Hepatocyte (in vitro differentiated cells): ENCODE data around the gene IQGAP2. TPM values are rescaled to one million over a fixed set of nuclear protein-coding genes. Genes with fewer than 3 reads are reported as not detected.

Experiments used
- DNase-seq: peaks from one replicate; pipeline ENCODE4 v3.0.0-alpha.2; 2016; ENCODE audit warnings: low spot score
- H2AFZ ChIP-seq: fragments of 200-600 bp; sonication (generic); 2 replicates; pipeline ENCODE4 v1.6.0; 2016; ENCODE audit warnings: antibody characterized with exemption, mild to moderate bottlenecking
- H3K27ac ChIP-seq: fragments of 200-600 bp; sonication (generic); 2 replicates; pipeline ENCODE4 v1.5.1; 2016; ENCODE audit warnings: mild to moderate bottlenecking
- H3K27me3 ChIP-seq: fragments of 200-600 bp; sonication (generic); 2 replicates; pipeline ENCODE4 v1.6.1; 2016
- H3K36me3 ChIP-seq: fragments of 200-600 bp; sonication (generic); replicated peaks from 2 replicates; pipeline ENCODE4 v1.5.1; 2016; ENCODE audit warnings: low read depth; ENCODE audit not compliant: insufficient read depth
- H3K4me1 ChIP-seq: fragments of 200-600 bp; sonication (generic); 2 replicates; pipeline ENCODE4 v1.5.1; 2016; ENCODE audit warnings: mild to moderate bottlenecking, moderate library complexity; ENCODE audit not compliant: insufficient read depth
- H3K4me2 ChIP-seq: fragments of 200-600 bp; sonication (generic); 2 replicates; pipeline ENCODE4 v1.6.0; 2016
- H3K4me3 ChIP-seq: fragments of 200-600 bp; sonication (generic); 2 replicates; pipeline ENCODE4 v1.5.1; 2016; ENCODE audit warnings: mild to moderate bottlenecking
- H3K79me2 ChIP-seq: fragments of 200-600 bp; sonication (generic); 2 replicates; pipeline ENCODE4 v1.6.0; 2017; ENCODE audit warnings: mild to moderate bottlenecking
- H3K9me2 ChIP-seq: fragments of 200-600 bp; sonication (generic); replicated peaks from 2 replicates; pipeline ENCODE4 v1.6.0; 2017; ENCODE audit warnings: mild to moderate bottlenecking; ENCODE audit not compliant: insufficient read depth
- H3K9me3 ChIP-seq: fragments of 200-600 bp; sonication (generic); 2 replicates; pipeline ENCODE4 v1.5.1; 2016; ENCODE audit warnings: low read depth, mild to moderate bottlenecking
- H4K20me1 ChIP-seq: fragments of 200-600 bp; sonication (generic); 2 replicates; pipeline ENCODE4 v1.6.0; 2016; ENCODE audit warnings: mild to moderate bottlenecking; ENCODE audit not compliant: insufficient read depth, poor library complexity, severe bottlenecking
- CTCF ChIP-seq: fragments of 200-600 bp; sonication (generic); IDR thresholded peaks from 2 replicates; pipeline ENCODE4 v1.5.1; 2016; ENCODE audit warnings: antibody characterized with exemption, mild to moderate bottlenecking; ENCODE audit not compliant: poor library complexity
- EZH2 ChIP-seq: fragments of 200-600 bp; sonication (generic); IDR thresholded peaks from 2 replicates; pipeline ENCODE4 v1.6.1; 2016; ENCODE audit warnings: antibody characterized with exemption, mild to moderate bottlenecking, borderline replicate concordance
- EZH2phosphoT487 ChIP-seq: fragments of 200-600 bp; sonication (generic); IDR thresholded peaks from one replicate; pipeline ENCODE4 v1.6.1; 2018; ENCODE audit warnings: antibody characterized with exemption, mild to moderate bottlenecking, low read depth, moderate library complexity; ENCODE audit not compliant: unreplicated experiment, severe bottlenecking
- WGBS: methylation state at CpG from one replicate; pipeline ENCODE4 v1.1.6; 2016; ENCODE audit warnings: low lambda C conversion rate; ENCODE audit errors: missing lambda C conversion rate; 5-methylcytosine and 5-hydroxymethylcytosine counted together
- polyA plus RNA-seq: library from polyadenylated mRNA; unstranded; fragments of >200 nt; fragmentation: Nextera tagmentation; extraction: Ambion mirVana; gene quantifications from 2 replicates; pipeline ENCODE4 v1.2.1, GENCODE V29; 2016
- total RNA-seq: library from RNA; depleted of rRNA; stranded (reverse); fragments of >200 nt; gene quantifications from 2 replicates; pipeline ENCODE4 v1.2.3, GENCODE V29; 2014

IQGAP2 gene
- total and polyA plus RNA-seq, 2 experiments from 2014 or later, result 37.2 to 78.9 TPM

DNA sequence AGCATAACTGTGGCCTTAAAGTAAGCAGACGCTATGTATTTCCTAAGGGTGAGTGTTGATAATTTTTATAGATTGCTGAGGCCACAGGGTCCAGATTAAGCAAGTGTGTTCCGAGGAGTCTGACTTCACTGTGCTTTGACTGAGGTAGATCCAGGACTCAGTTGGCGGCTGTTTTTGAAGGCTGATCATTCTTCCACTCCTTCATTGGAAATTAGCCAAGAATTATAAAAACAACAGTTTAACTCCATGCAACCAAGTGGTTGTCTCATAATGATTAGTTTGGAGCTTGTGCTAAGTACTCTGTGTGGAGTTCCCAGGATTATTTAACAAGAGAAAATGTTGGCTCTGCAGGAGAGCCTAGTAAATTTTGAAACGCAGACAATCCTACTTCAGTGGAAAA is 19.1 kb downstream of the IQGAP2 start:
- H3K27ac ChIP-seq, result peak overlapping the region; percentile 5
- H3K4me1 ChIP-seq, result peaks cover 16% of the 10 kb centered on the region
- peak overlapping the region; percentile 41 for H3K4me2 ChIP-seq
- H3K4me3 ChIP-seq, result no peak overlapping the region
- TF ChIP-seq EZH2, result no peak
- TF ChIP-seq CTCF, result no peak
- no peak overlapping the region for H2AFZ ChIP-seq
- 60% methylated on average over 4 of the region's 4 CpGs for WGBS
- no peaks in the 10 kb centered on the region for H3K36me3 ChIP-seq
- H3K9me3 ChIP-seq, result no peaks in the 10 kb centered on the region
- no peaks in the 10 kb centered on the region for H3K9me2 ChIP-seq
- H4K20me1 ChIP-seq, result no peaks in the 10 kb centered on the region
- no peak for DNase-seq
- no peaks in the 10 kb centered on the region for H3K27me3 ChIP-seq
- peaks cover 40% of the 10 kb centered on the region for H3K79me2 ChIP-seq

DNA sequence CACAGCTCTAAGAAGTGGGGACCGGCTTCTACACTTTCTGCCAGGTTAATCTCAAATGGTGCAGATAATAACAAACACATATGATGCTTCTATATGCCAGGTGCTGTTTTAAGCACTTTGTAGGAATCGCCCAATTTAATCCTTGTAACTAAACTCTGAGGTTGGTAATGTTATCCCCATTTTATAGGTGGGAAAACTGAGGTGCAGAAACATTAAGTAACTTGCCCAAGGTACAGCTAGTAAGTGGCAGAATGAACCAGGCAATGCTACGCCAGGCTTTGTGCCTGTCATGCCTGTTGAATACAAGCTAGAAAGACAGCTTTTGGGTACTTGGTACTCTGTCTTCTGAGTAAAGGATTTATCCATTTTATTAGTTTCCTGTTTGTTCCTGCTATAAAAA is 19.7 kb downstream of the IQGAP2 start:
- no peak for TF ChIP-seq EZH2phosphoT487
- TF ChIP-seq CTCF, result no peak
- no peak for TF ChIP-seq EZH2
- H3K79me2 ChIP-seq, result peaks cover 38% of the 10 kb centered on the region
- WGBS, result 93% methylated on average over 3 of the region's 3 CpGs

GRCh38 chr5:76425146-76425545 is 22.1 kb downstream of the IQGAP2 start:
- no peak overlapping the region for H3K4me3 ChIP-seq
- H3K79me2 ChIP-seq, result peaks cover 43% of the 10 kb centered on the region
- peak overlapping the region; percentile 74 for H3K27ac ChIP-seq
- H3K4me2 ChIP-seq, result no peak overlapping the region
- H3K27me3 ChIP-seq, result no peaks in the 10 kb centered on the region
- no peaks in the 10 kb centered on the region for H3K36me3 ChIP-seq
- H4K20me1 ChIP-seq, result no peaks in the 10 kb centered on the region
- WGBS, result 55% methylated on average over 4 of the region's 4 CpGs
- no peaks in the 10 kb centered on the region for H3K9me2 ChIP-seq
- no peak for DNase-seq
- H3K4me1 ChIP-seq, result peaks cover 16% of the 10 kb centered on the region
- no peak overlapping the region for H2AFZ ChIP-seq
- TF ChIP-seq EZH2phosphoT487 (no peak), CTCF (no peak), EZH2 (no peak)
- H3K9me3 ChIP-seq, result no peaks in the 10 kb centered on the region

More for the DNA sequence above, 19.7 kb downstream of the IQGAP2 start:
- H4K20me1 ChIP-seq, result no peaks in the 10 kb centered on the region
- no peak overlapping the region for H3K4me3 ChIP-seq
- peak overlapping the region; percentile 5 for H3K27ac ChIP-seq
- peak overlapping the region; percentile 41 for H3K4me2 ChIP-seq
- DNase-seq, result no peak
- no peaks in the 10 kb centered on the region for H3K27me3 ChIP-seq
- H2AFZ ChIP-seq, result no peak overlapping the region
- H3K36me3 ChIP-seq, result no peaks in the 10 kb centered on the region
- H3K9me2 ChIP-seq, result no peaks in the 10 kb centered on the region
- H3K9me3 ChIP-seq, result no peaks in the 10 kb centered on the region
- H3K4me1 ChIP-seq, result peaks cover 16% of the 10 kb centered on the region
